Measurements from ENCODE around the gene EFCC1.
A peak's percentile ranks its signal among the peaks of the same experiment; 100 is the strongest.

EFCC1 gene

DNA sequence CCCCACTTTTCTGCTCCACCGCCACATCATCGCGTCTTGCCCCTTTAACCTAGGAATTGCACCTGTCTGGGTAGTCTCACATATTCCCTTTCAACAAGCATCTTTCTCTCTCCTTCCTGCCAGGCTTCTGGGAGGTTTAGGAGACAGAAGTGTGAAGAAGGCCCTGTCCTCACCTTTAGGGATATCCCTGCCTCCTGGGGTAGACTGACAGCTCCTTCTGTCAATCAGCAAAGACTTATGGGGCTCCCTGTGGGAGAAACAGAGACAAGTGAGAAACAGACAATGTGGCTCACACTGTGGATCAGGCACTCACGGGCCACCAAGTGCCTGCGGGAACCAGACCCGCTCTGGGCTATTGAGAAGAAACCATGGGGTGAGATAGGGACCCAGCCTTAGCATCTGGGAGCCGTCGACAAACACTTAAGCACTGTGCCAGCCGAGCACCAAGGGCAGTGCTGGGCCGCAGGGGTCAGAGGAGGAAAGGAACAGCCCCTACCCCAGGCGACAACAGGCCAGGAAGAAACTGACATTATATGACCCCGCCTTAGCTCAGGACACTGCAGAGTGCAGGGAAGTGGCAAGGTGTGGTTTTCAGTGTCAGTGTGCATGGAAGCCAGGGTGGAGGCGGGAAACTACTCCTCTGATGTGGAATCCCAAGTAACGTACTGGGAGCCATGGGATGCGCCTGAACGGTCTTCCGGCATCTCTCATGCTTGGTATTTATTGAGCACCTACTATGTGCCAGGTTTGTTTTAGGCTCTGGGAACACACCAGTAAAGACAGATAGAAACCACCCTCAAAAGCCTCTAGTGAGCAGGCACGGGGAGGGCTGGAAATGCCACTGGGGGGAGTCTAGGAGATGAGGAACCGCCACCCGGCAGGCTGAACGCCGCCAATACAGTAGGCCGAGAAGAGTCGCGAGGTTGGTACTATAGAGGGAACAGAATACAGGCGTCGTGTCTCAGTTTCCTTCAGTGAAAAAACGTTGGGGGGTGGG lies 1.8 kb downstream of the EFCC1 start:
- Mint-ChIP-seq H3K27ac (no peak overlapping the region), H3K9me3 (no peaks in the 10 kb centered on the region), H3K4me1 (peaks cover 27% of the 10 kb centered on the region), H3K4me3 (peak overlapping the region; percentile 47), H3K36me3 (no peaks in the 10 kb centered on the region)
- ATAC-seq (no peak), DNase-seq (ENCODE audit: low spot score in 2 of 2) (no peak)

DNA sequence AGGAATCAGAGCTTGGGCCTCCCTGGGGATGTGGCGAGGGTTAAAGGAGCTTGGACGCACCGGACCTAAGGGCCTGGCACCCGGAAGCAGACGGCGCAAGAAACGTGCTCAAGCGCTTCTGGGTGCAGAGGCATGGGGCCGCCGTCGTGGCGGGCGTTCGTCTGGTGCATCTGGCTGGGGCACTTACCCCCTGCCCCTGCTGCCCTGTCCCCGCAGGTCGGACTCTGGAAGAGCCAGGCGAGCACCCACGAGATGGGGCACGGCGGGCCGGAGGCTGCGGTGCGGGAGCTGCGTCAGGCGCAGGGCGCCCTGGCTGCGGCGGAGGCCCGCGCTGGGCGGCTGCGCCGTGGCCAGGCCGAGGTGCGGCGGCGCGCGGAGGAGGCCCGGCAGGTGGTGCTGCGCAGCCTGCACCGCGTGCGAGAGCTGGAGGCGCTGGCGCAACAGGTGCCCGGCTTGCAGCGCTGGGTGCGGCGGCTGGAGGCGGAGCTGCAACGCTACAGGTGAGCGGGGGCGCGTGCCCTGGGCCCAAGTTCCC lies 2.5 kb downstream of the EFCC1 start:
- DNase-seq (ENCODE audit: low spot score in 2 of 2) (no peak), ATAC-seq (peak; percentile 58)
- no peak overlapping the region for H3K27ac Mint-ChIP-seq
- H3K4me1 Mint-ChIP-seq = peaks cover 27% of the 10 kb centered on the region
- H3K36me3 Mint-ChIP-seq = no peaks in the 10 kb centered on the region
- no peaks in the 10 kb centered on the region for H3K9me3 Mint-ChIP-seq
- peak overlapping the region; percentile 47 for H3K4me3 Mint-ChIP-seq

- ATAC-seq (no peak), DNase-seq (ENCODE audit: low spot score in 2 of 2) (no peak)
- Mint-ChIP-seq H3K4me3 (no peak overlapping the region), H3K27ac (peak overlapping the region; percentile 81), H3K9me3 (no peaks in the 10 kb centered on the region), H3K4me1 (peaks cover 27% of the 10 kb centered on the region), H3K36me3 (no peaks in the 10 kb centered on the region)
These were observed 3.7 kb downstream of the EFCC1 start for GRCh38 chr3:129004639-129005295.

- Mint-ChIP-seq H3K4me3 (no peak overlapping the region), H3K36me3 (no peaks in the 10 kb centered on the region), H3K27ac (peak overlapping the region; percentile 81), H3K4me1 (peaks cover 27% of the 10 kb centered on the region), H3K9me3 (no peaks in the 10 kb centered on the region)
- ATAC-seq (no peak), DNase-seq (ENCODE audit: low spot score in 2 of 2) (no peak)
These were observed 4.6 kb downstream of the EFCC1 start for GRCh38 chr3:129005526-129006303.

GRCh38 chr3:129006864-129007263 lies 5.8 kb downstream of the EFCC1 start:
- H3K4me3 Mint-ChIP-seq = no peak overlapping the region

GRCh38 chr3:129007792-129008191 lies 6.7 kb downstream of the EFCC1 start:
- no peak overlapping the region for H3K27ac Mint-ChIP-seq
- no peak overlapping the region for H3K4me3 Mint-ChIP-seq
- H3K36me3 Mint-ChIP-seq = no peaks in the 10 kb centered on the region

More at GRCh38 chr3:129006864-129007263, 5.8 kb downstream of the EFCC1 start:
- Mint-ChIP-seq H3K27ac (no peak overlapping the region), H3K4me1 (peaks cover 27% of the 10 kb centered on the region), H3K36me3 (no peaks in the 10 kb centered on the region), H3K9me3 (no peaks in the 10 kb centered on the region)
- no peak for DNase-seq (ENCODE audit: low spot score in 2 of 2)
- no peak for ATAC-seq

DNA sequence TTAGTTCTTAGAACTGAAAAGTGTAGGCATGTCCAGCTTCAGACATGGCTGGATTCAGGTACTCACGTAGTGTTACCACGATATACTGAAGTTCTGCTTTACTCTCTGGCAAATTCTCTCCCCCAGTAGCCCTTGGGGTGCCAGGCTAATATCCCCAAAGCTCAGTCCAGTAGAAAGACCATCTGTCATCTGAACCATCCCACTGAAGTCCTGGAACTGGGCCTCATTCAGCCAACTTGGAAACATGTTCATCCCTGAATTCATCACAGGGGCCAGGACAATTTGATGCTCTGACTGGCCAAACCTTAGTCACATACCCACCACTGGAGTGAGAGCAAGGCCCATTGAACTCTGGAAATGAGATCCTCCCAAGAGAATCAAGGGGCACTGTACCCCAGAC lies 8.2 kb downstream of the EFCC1 start:
- DNase-seq (ENCODE audit: low spot score in 2 of 2) = no peak
- no peak overlapping the region for H3K27ac Mint-ChIP-seq
- H3K36me3 Mint-ChIP-seq = no peaks in the 10 kb centered on the region
- no peak overlapping the region for H3K4me3 Mint-ChIP-seq
- ATAC-seq = no peak
- peaks cover 16% of the 10 kb centered on the region for H3K4me1 Mint-ChIP-seq
- H3K9me3 Mint-ChIP-seq = no peaks in the 10 kb centered on the region

More at GRCh38 chr3:129007792-129008191, 6.7 kb downstream of the EFCC1 start:
- H3K9me3 Mint-ChIP-seq = no peaks in the 10 kb centered on the region
- peaks cover 18% of the 10 kb centered on the region for H3K4me1 Mint-ChIP-seq
- no peak for ATAC-seq
- DNase-seq (ENCODE audit: low spot score in 2 of 2) = no peak

GRCh38 chr3:129010310-129010956 lies 9.3 kb downstream of the EFCC1 start:
- DNase-seq (ENCODE audit: low spot score in 2 of 2) (no peak), ATAC-seq (no peak)
- Mint-ChIP-seq H3K9me3 (no peaks in the 10 kb centered on the region), H3K27ac (no peak overlapping the region), H3K4me1 (peaks cover 18% of the 10 kb centered on the region), H3K4me3 (no peak overlapping the region), H3K36me3 (no peaks in the 10 kb centered on the region)

GRCh38 chr3:129013491-129013891 lies 12.4 kb downstream of the EFCC1 start:
- no peaks in the 10 kb centered on the region for H3K9me3 Mint-ChIP-seq
- ATAC-seq (no peak), DNase-seq (ENCODE audit: low spot score in 2 of 2) (no peak)
- H3K4me3 Mint-ChIP-seq = no peak overlapping the region
- no peaks in the 10 kb centered on the region for H3K36me3 Mint-ChIP-seq
- H3K27ac Mint-ChIP-seq = peak overlapping the region; percentile 98
- H3K4me1 Mint-ChIP-seq = peaks cover 39% of the 10 kb centered on the region

DNA sequence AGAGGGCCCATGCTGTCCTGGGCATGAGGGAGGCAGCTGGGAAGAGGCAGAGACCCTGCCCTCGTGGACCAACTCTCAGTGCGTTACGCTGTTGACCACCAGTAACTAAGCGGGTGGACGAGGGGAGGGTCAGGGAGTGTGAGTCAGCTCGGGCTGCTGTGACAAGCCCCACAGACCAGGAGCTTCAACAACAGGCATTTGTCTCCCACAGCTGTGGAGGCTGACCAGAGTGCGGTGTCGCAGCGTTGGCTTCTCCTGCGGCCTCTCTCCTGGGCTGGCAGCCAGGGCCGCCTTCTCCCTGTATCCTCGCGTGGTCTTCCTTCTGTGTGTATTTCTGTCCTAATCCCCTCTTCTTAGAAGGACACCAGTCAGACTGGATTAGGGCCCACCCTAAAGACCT lies 13.0 kb downstream of the EFCC1 start:
- Mint-ChIP-seq H3K4me1 (peaks cover 39% of the 10 kb centered on the region), H3K9me3 (no peaks in the 10 kb centered on the region), H3K27ac (peak overlapping the region; percentile 98), H3K36me3 (no peaks in the 10 kb centered on the region), H3K4me3 (peak overlapping the region; percentile 72)
- no peak for ATAC-seq
- no peak for DNase-seq (ENCODE audit: low spot score in 2 of 2)

GRCh38 chr3:129014793-129015345 lies 13.8 kb downstream of the EFCC1 start:
- no peak for DNase-seq (ENCODE audit: low spot score in 2 of 2)
- peak overlapping the region; percentile 72 for H3K4me3 Mint-ChIP-seq
- no peak for ATAC-seq
- H3K9me3 Mint-ChIP-seq = no peaks in the 10 kb centered on the region
- no peaks in the 10 kb centered on the region for H3K36me3 Mint-ChIP-seq
- peak overlapping the region; percentile 98 for H3K27ac Mint-ChIP-seq
- peaks cover 39% of the 10 kb centered on the region for H3K4me1 Mint-ChIP-seq

GRCh38 chr3:129015388-129016105 lies 14.4 kb downstream of the EFCC1 start:
- Mint-ChIP-seq H3K36me3 (no peaks in the 10 kb centered on the region), H3K4me3 (peak overlapping the region; percentile 72), H3K4me1 (peaks cover 39% of the 10 kb centered on the region), H3K27ac (peak overlapping the region; percentile 98), H3K9me3 (no peaks in the 10 kb centered on the region)
- DNase-seq (ENCODE audit: low spot score in 2 of 2) = peak in 1 of 2 donors; percentile 75
- peak; percentile 74 for ATAC-seq

DNA sequence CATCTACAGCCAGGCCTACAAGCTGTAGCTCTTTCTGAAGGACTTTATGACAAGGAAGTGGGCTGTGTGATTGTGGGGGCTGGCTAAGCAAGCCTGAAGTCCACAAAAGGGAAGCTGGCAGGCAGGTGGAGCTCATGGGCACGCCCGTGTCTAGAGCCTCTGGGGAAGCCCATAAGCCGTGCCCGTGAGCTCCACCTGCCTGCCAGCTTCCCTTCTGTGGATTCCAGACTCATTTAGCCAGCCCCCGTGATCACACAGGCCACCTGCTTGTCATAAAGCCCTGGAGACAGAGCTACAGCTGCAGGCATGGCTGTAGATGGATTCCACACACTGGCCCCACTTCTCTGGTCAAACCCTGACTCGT lies 15.2 kb downstream of the EFCC1 start:
- no peaks in the 10 kb centered on the region for H3K36me3 Mint-ChIP-seq
- peak overlapping the region; percentile 72 for H3K4me3 Mint-ChIP-seq
- ATAC-seq (peak; percentile 78), DNase-seq (ENCODE audit: low spot score in 2 of 2) (peak in 1 of 2 donors; percentile 71)
- H3K9me3 Mint-ChIP-seq = no peaks in the 10 kb centered on the region
- H3K27ac Mint-ChIP-seq = peak overlapping the region; percentile 98
- H3K4me1 Mint-ChIP-seq = peaks cover 39% of the 10 kb centered on the region
